ENCODE results near the gene MED27. TPM values are rescaled to one million over a fixed set of nuclear protein-coding genes. Genes with fewer than 3 reads are reported as not detected.

Gene MED27
- total and polyA plus RNA-seq, 10 of the 15 experiments (the other 5 are each of a cell fraction or from before 2014, with no cell fraction given), result 20.3 to 50.3 (median 35.5) TPM

GRCh38 chr9:131886826-131887225 lies 192.8 kb downstream of the MED27 start:
- in situ Hi-C loops (cut with MboI) (no loop called here), intact Hi-C loops (cut with micrococcal nuclease; ENCODE audit: unreplicated experiment) (no loop called here)
- no peak overlapping the region for H3K4me3 ChIP-seq
- no peak overlapping the region for H2AFZ ChIP-seq (ENCODE audit: control insufficient read depth, low read depth, low read length)
- CTCF ChIA-PET, result no interaction called here
- TF ChIP-seq HDGF (IDR thresholded peaks at IDR 0.05) (no peak), SUPT20H (IDR thresholded peaks at IDR 0.05; ENCODE audit: borderline replicate concordance, control insufficient read depth, low read depth, low read length) (no peak), PRDM15 (CRISPR knock-in tag; IDR thresholded peaks at IDR 0.05) (no peak), MLLT1 (IDR thresholded peaks at IDR 0.05) (no peak), E2F8 (IDR thresholded peaks at IDR 0.05; ENCODE audit: low read depth, partially characterized antibody) (no peak), RELB (IDR thresholded peaks at IDR 0.05; ENCODE audit: low read depth) (no peak), TARDBP (IDR thresholded peaks at IDR 0.05; ENCODE audit: borderline replicate concordance) (no peak), CREB1 (IDR thresholded peaks at IDR 0.05; ENCODE audit: low read depth) (no peak), BRCA1 (IDR thresholded peaks at IDR 0.05; ENCODE audit: low read depth, low read length) (no peak)
- RAD21 ChIA-PET (ENCODE audit: unreplicated experiment), result no interaction called here
- no peaks in the 10 kb centered on the region; a peak in 1 of 4 replicates for H3K36me3 ChIP-seq (ENCODE audit: control insufficient read depth in 2 of 2, insufficient read depth in 2 of 2, low read length in 1 of 2)
- no peaks in the 10 kb centered on the region for H3K4me1 ChIP-seq (ENCODE audit: control insufficient read depth, insufficient read depth, low read length)
- no peak for FAIRE-seq
- no peaks in the 10 kb centered on the region for H3K79me2 ChIP-seq (ENCODE audit: control insufficient read depth, insufficient read depth, low read length)
- no peak overlapping the region for H3K9ac ChIP-seq (ENCODE audit: control insufficient read depth, insufficient read depth, low read length)
- H4K20me1 ChIP-seq (ENCODE audit: control insufficient read depth, insufficient read depth), result no peaks in the 10 kb centered on the region
- ATAC-seq, result no peak
- SMC1A ChIA-PET (ENCODE audit: uncharacterized antibody, unreplicated experiment), result no interaction called here
- no peak overlapping the region for H3K4me2 ChIP-seq (ENCODE audit: control insufficient read depth, insufficient read depth)
- POLR2A ChIA-PET, result no interaction called here
- no peaks in the 10 kb centered on the region for H3K27me3 ChIP-seq (replicated peaks in 1 of 2; ENCODE audit: control insufficient read depth in 2 of 2, insufficient read depth in 2 of 2, low read length in 1 of 2)
- WGBS (ENCODE audit: insufficient coverage, insufficient replicate concordance, low lambda C conversion rate, missing lambda C conversion rate), result 36% methylated on average over 2 of the region's 2 CpGs
- BruUV-seq (replicated peaks), result no TSS peak
- DNase-seq (ENCODE audit: low read depth, low spot score), result no peak
- no peak overlapping the region for H3K27ac ChIP-seq (ENCODE audit: control insufficient read depth, insufficient read depth)
- H3K9me3 ChIP-seq (replicated peaks; ENCODE audit: control insufficient read depth, insufficient read depth, low read length), result no peaks in the 10 kb centered on the region
